HG02642 (cell line): Measurements from ENCODE around the gene LAMA3.
"Not testable (repeated sequence)": the region's sequence is repeated elsewhere in the genome, so short reads cannot be mapped to it uniquely, and the experiment has no call there.

Source experiments
- ATAC-seq: cut with Tn5 transposase; IDR thresholded peaks from one replicate; pipeline ENCODE4 v1.9.1; 2021; ENCODE audit warnings: mild to moderate bottlenecking; ENCODE audit not compliant: unreplicated experiment, poor library complexity

LAMA3 gene

DNA sequence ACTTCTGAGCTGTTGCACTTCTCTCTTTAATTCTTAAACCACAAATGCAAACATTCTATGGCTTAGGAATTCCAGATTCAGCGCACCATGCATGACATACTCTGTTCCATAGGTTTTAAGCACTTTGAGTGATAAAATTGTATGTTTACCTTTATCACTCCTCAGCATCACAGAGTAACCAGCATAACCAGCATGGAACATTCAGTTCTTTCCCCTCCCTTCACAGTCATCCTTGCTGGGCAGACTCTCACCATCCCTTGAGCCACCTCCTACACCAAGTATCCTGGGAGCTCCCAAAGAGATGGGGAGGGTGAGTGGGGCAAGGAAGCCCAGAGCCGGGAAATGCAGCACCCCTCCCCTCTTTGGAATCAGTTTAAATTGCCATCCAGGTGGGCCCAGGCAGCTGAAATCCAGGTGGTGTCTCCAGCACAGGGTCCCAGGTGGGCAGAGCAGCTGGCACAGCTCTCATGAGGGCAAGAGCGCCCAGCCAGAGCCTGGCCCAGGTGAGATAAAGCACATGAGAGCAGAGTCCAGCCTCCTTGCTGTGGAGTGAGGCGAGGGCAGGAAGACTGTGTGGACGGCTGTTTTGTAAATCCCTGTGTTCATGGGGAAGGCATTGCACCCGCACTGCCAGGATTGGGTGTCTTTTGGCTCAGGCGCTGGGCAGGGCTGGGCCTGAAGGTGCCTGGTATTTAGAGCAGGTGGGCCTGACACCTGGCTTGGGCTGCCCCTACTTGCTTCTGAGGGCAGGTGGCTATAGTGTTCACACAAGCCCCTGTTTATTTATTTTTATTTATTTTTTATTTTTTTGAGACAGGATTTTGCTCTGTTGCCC, 36.8 kb downstream of the LAMA3 start:
- ATAC-seq = no peak

- no peak for ATAC-seq
Observed at GRCh38 chr18:23727707-23728493, 38.6 kb downstream of the LAMA3 start.

DNA sequence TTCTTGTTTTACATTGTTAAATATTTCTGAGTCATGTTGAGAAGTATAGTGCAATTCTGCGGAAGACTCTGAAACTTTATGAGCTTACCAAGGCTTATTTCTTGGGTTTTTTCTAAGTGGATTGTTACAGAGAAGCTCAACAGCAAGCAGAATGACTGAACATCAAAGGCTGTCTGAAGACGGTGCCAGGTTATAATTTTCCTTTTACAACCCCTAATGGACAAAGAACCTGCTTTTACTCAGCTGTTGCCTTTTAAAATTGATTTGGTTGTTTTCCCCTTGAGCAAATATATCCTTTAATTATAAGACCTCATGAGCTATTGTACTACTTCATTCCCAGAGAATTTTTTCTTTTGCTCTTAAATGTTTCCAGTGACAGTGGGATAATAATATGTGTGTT, 41.6 kb downstream of the LAMA3 start:
- no peak for ATAC-seq

GRCh38 chr18:23731861-23732260, 42.6 kb downstream of the LAMA3 start:
- ATAC-seq = no peak

DNA sequence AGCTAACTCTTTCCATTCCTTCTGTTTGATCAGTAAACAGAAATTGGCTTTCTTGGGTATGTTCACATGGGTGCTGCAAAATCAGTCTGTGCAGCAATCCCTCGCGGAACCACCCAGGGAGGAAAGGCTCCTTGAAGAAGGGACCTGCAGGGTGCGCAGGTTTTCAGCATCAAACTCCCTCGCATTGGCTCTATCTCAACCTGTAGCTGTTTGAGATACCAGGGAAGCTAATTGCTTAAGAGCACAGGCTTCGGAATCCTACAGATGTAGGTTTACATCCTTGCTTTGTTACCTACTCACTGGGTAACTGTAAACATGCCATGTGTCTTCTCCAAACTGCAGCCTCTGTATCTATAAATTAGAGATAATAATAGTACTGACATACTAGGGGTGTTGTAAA, 43.2 kb downstream of the LAMA3 start:
- no peak for ATAC-seq

GRCh38 chr18:23733265-23733664, 44.0 kb downstream of the LAMA3 start:
- ATAC-seq = not testable (repeated sequence)

DNA sequence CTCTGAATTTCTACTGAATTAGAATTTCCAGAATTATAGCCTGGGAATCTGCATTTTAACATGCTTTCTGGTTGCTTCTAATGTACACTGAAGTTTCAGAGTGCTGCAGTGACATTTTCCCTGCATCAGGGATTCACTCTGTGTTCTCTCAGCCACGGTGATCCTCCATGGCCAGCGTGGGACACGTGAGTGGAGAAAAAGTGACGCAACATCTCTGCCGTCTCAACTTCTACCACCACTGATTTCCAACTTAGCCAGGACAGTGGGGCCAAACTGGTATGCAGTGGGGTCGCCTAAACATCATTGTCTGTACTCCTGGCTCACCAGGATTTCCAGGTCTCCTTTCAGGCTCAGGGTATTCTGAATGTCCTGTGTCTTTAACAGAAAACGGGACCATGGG, 44.6 kb downstream of the LAMA3 start:
- no peak for ATAC-seq

- peak; percentile 74 for ATAC-seq
Observed at GRCh38 chr18:23735021-23735464, 45.8 kb downstream of the LAMA3 start.

DNA sequence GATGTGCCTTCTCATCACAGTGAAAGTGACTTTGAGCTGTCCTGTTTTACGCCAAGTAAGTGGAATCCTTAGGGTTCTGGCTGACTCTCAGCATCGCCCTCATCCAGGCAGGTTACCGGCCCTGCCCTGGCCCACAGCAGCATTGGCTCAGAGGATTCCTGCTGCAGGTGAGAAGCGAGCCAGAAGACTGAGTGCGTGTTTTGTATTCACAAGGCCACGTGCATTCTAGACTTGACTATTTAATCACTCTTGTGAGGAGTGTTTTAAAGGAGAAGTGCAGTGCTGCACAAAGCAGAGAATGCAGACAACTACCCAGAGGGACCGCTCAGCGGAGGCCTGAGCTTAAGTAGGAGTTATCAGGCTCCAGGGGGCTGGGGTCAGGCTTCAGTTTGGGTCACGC, 48.3 kb downstream of the LAMA3 start:
- ATAC-seq = no peak

DNA sequence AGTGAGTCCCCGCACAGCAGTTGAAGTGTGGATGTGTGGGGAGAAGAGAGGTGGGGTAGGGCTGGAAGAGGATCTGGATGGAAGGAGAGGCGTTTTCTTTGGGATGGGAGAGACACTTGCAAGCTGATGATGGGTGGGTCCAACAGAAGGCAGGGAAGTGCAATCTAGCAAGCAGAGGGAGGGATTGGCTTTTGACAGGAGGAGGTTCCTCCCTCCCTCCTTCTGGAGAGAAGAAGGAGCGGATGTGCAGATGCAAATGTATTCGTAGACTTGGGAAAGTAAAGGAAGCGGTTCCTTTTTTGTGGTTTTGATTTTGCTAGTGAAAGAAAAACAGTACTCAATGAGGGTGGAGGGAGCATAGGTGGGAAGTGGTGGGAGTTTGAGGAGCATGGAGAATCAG, 48.9 kb downstream of the LAMA3 start:
- ATAC-seq = no peak

DNA sequence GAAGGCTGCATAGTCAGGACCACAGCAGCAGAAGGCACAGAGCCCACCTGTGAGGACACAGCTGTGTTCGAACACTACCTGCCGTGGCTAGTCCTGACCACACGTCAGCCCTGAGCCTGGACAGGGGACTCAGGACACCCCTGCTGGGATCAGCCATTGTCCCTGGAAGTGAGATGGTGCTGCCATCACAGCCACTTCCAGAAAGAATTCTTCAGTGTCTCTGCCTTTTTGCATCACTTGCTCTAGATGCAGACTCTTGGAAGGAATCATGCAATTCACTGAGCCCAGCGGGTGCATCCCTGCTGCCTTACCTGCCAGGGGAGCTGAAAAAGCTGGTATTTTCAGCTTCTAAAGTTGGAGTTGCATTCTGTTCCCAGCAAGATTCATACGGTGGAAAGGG, 49.3 kb downstream of the LAMA3 start:
- ATAC-seq = no peak

GRCh38 chr18:23740105-23740830, 51.0 kb downstream of the LAMA3 start:
- no peak for ATAC-seq

DNA sequence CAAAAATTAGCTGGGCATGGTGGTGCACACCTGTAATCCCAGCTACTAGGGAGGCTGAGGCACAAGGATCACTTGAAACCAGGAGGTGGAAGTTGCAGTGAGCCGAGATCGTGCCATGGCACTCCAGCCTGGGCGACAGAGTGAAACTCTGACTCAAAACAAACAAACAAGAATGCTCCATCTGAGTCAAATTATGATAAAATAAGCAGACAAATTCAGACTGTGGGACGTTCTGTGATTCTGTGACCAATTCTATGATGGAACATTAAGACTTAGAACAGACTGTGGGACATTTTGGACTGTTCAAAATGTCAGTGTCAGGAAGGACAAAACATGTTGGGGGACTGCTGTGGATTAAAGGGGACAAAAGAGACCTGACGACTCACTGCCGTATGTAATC, 52.7 kb downstream of the LAMA3 start:
- not testable (repeated sequence) for ATAC-seq

DNA sequence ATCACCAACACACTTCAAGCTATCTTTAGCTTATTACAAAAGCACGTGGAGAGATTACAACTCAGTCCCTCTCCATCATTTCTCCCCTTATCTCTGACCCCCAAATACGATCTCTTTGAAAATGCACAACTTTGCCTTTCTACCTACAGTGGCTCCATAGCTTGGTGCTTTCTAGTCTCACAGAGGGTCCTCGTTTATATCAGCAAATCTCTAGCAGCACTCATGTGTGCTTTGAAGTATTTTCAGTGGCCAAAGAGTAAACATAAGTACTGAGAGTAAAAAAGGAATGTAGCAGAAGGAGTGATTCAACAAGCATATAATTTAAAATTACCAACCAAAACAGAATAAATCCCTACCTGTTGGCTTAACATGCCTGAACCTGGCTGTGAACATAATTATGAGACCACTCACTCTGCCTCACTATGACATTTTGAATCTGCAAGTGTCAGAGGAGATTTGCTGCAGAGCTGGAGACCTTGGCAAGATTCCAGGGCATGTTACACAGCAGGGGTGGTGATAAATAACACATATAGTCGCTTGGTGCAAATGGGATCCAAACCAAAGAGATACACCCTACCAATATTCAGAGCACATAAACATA, 54.6 kb downstream of the LAMA3 start:
- no peak for ATAC-seq

DNA sequence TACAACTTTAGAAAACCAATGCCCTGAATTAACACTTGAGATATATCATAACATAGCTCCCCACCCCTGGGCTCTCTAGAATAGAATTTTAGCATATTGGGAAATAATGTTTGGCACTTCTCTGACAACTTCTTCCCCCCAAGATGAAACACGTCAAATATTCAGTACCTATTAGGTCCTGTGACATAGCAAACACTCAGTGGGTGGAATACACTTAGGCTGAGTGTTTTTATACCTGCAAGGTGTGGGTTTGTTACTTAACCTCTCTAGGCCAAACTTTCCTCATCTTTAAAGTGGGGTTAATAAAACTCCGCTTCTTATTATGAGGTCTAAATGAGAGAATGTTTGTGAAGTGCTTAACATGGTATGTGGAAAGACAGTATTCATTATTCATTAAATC, 56.1 kb downstream of the LAMA3 start:
- no peak for ATAC-seq

GRCh38 chr18:23746851-23747250, 57.6 kb downstream of the LAMA3 start:
- no peak for ATAC-seq

- ATAC-seq = no peak
Observed at GRCh38 chr18:23752363-23752762, 63.1 kb downstream of the LAMA3 start.

- ATAC-seq = no peak
Observed at GRCh38 chr18:23752796-23753195, 63.5 kb downstream of the LAMA3 start.

- no peak for ATAC-seq
Observed at GRCh38 chr18:23756590-23757436, 67.6 kb downstream of the LAMA3 start.

DNA sequence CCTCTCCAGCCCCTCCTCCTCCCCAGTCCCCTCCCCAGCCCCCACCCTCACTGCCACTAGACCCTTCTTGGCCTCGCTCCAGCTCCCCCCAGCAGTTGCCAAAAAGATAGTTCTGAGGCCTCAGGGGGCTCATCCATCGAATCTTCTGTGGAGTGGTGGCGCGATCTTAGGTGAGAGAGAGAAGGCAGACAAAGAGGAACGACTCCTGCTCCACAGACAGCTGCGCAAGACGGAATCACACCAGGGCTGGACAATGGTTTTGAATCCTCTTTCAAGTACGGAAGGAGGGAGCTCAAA, 68.1 kb downstream of the LAMA3 start:
- no peak for ATAC-seq
